Fibroblast of skin of left biceps (primary cell): ENCODE data around the gene DNAJB11.
"Not testable (repeated sequence)": the region's sequence is repeated elsewhere in the genome, so short reads cannot be mapped to it uniquely, and the experiment has no call there.

Source experiments
- DNase-seq, 2 experiments: peaks; one replicate each; pipeline ENCODE4 v3.0.0-alpha.2; 2013; ENCODE audit warnings: low read depth in 2 of 2

DNAJB11 gene

GRCh38 chr3:186552408-186553031, 18.0 kb upstream of the DNAJB11 start:
- DNase-seq = no peak

- no peak for DNase-seq
Measured at GRCh38 chr3:186564586-186564985, 5.9 kb upstream of the DNAJB11 start.

GRCh38 chr3:186566772-186567071, 3.8 kb upstream of the DNAJB11 start:
- no peak for DNase-seq

- DNase-seq = peak; percentile 66 to 68
Measured at GRCh38 chr3:186567072-186567921, 3.2 kb upstream of the DNAJB11 start, which contains the start of gene TBCCD1. TBCCD1 (minus strand) TSS chr3:186567339; CDS start chr3:186564329, 3,010 bp downstream.

GRCh38 chr3:186569361-186569760, 1.2 kb upstream of the DNAJB11 start:
- not testable (repeated sequence) for DNase-seq

GRCh38 chr3:186569779-186570095, 783 bp upstream of the DNAJB11 start:
- DNase-seq = no peak

- no peak for DNase-seq
Measured at GRCh38 chr3:186570941-186571643, 572 bp downstream of the DNAJB11 start.

GRCh38 chr3:186571644-186572013, 1.1 kb downstream of the DNAJB11 start:
- no peak for DNase-seq

GRCh38 chr3:186577521-186577920, 7.0 kb downstream of the DNAJB11 start:
- no peak for DNase-seq

- no peak for DNase-seq
Measured at GRCh38 chr3:186580785-186581184, 10.3 kb downstream of the DNAJB11 start.

GRCh38 chr3:186582541-186582940, 12.0 kb downstream of the DNAJB11 start:
- DNase-seq = no peak

GRCh38 chr3:186583831-186584230, 13.3 kb downstream of the DNAJB11 start:
- DNase-seq = no peak

GRCh38 chr3:186586245-186586644, 15.7 kb downstream of the DNAJB11 start:
- DNase-seq = not testable (repeated sequence)

GRCh38 chr3:186587183-186587582, 16.7 kb downstream of the DNAJB11 start:
- DNase-seq = no peak

- no peak for DNase-seq
Measured at GRCh38 chr3:186588632-186589031, 18.1 kb downstream of the DNAJB11 start.

GRCh38 chr3:186589121-186589520, 18.6 kb downstream of the DNAJB11 start:
- DNase-seq = no peak

GRCh38 chr3:186589856-186590579, 19.5 kb downstream of the DNAJB11 start:
- DNase-seq = no peak

GRCh38 chr3:186590580-186591295, 20.2 kb downstream of the DNAJB11 start:
- DNase-seq = no peak

GRCh38 chr3:186592682-186593081, 22.2 kb downstream of the DNAJB11 start:
- DNase-seq = no peak

GRCh38 chr3:186593862-186594261, 23.3 kb downstream of the DNAJB11 start:
- DNase-seq = no peak

- DNase-seq = no peak
Measured at GRCh38 chr3:186594591-186595113, 24.1 kb downstream of the DNAJB11 start.
